Naive thymus-derived CD4-positive, alpha-beta T cell (primary cell): ENCODE results near the gene TLE6. TPM values are rescaled to one million over a fixed set of nuclear protein-coding genes. Genes with fewer than 3 reads are reported as not detected.

ENCODE experiments used
- polyA plus RNA-seq, 2 donors: library from polyadenylated mRNA; unstranded; fragments of 300-500 nt; fragmentation: Illumina TruSeq; gene quantifications; one replicate each; pipeline ENCODE4 v1.2.3, GENCODE V29; 2021
- total RNA-seq, 6 experiments: library from RNA in 5 of 6; stranded (reverse) in 5 of 6; gene quantifications; 1 replicate in 5 of 6; 2 replicates in 1 of 6; pipeline ENCODE4 v1.2.3 and lab custom pipeline; 2021 to 2026

The TLE6 gene
- total and polyA plus RNA-seq, 7 experiments from 2014 or later, result 0.52 to 0.64 (median 0.60) TPM; not detected in 4

Other genes starting within 250 kb of the TLE6 start
- 10 to 100 TPM; 10.1 to 28.5 (median 17.8) TPM for gene SLC39A3, start 237.5 kb upstream of the TLE6 start, total RNA-seq
- 10 to 100 TPM; 40.7 to 42.1 TPM for gene SLC39A3, start 237.5 kb upstream of the TLE6 start, polyA plus RNA-seq
- 10 to 100 TPM; 32.2 to 47.8 (median 37.9) TPM for gene SGTA, start 194.3 kb upstream of the TLE6 start, total RNA-seq
- gene SGTA, start 194.3 kb upstream of the TLE6 start, polyA plus RNA-seq, result 10 to 100 TPM; 25.3 to 40.9 TPM
- 10 to 100 TPM; 26.4 to 98.2 (median 29.7) TPM for gene THOP1, start 192.1 kb upstream of the TLE6 start, total RNA-seq
- gene THOP1, start 192.1 kb upstream of the TLE6 start, polyA plus RNA-seq, result 10 to 100 TPM; 27.6 to 38.4 TPM
- 1 to 10 TPM; 3.7 to 9.2 (median 5.8) TPM for gene ZNF554, start 157.7 kb upstream of the TLE6 start, total RNA-seq
- gene ZNF554, start 157.7 kb upstream of the TLE6 start, polyA plus RNA-seq, result 1 to 10 TPM; 3.6 to 7.1 TPM
- gene ZNF555, start 136.1 kb upstream of the TLE6 start, total RNA-seq, result 1 to 10 TPM; 1.2 to 10.0 (median 2.7) TPM
- gene ZNF555, start 136.1 kb upstream of the TLE6 start, polyA plus RNA-seq, result 1 to 10 TPM; 2.4 to 7.1 TPM
- gene ZNF556, start 110.2 kb upstream of the TLE6 start, total RNA-seq, result not detected
- not detected for gene ZNF556, start 110.2 kb upstream of the TLE6 start, polyA plus RNA-seq
- gene ZNF57, start 76.6 kb upstream of the TLE6 start, total RNA-seq, result 1 to 10 TPM; 1.7 to 5.0 (median 2.2) TPM
- gene ZNF57, start 76.6 kb upstream of the TLE6 start, polyA plus RNA-seq, result 1 to 10 TPM in 1 of 2 donors, under 1 TPM in 1; 0.97 to 4.3 TPM
- 1 to 10 TPM; 2.0 to 5.8 (median 4.3) TPM for gene ZNF77, start 32.6 kb upstream of the TLE6 start, total RNA-seq
- 1 to 10 TPM; 2.6 to 3.3 TPM for gene ZNF77, start 32.6 kb upstream of the TLE6 start, polyA plus RNA-seq
- 10 to 100 TPM in 4 of 5 experiments, 1 to 10 TPM in 1; 1.1 to 33.6 (median 19.9) TPM for gene TLE2, start 51.7 kb downstream of the TLE6 start, total RNA-seq
- 10 to 100 TPM; 10.8 to 13.1 TPM for gene TLE2, start 51.7 kb downstream of the TLE6 start, polyA plus RNA-seq
- gene TLE5, start 84.9 kb downstream of the TLE6 start, total RNA-seq, result 1,000 to 10,000 TPM in 2 of 5 experiments, 100 to 1,000 TPM in 3; 658 to 1,102 (median 755) TPM
- gene TLE5, start 84.9 kb downstream of the TLE6 start, polyA plus RNA-seq, result 100 to 1,000 TPM; 643 to 982 TPM
- 10 to 100 TPM in 1 of 5 experiments, 1 to 10 TPM in 4; 1.2 to 11.2 (median 7.2) TPM for gene GNA11, start 116.8 kb downstream of the TLE6 start, total RNA-seq
- gene GNA11, start 116.8 kb downstream of the TLE6 start, polyA plus RNA-seq, result 1 to 10 TPM in 1 of 2 donors, under 1 TPM in 1; 0.92 to 1.3 TPM
- 100 to 1,000 TPM in 1 of 5 experiments, 10 to 100 TPM in 1, 1 to 10 TPM in 1, under 1 TPM in 2; 0.73 to 131 (median 6.6) TPM for gene GNA15, start 158.5 kb downstream of the TLE6 start, total RNA-seq
- gene GNA15, start 158.5 kb downstream of the TLE6 start, polyA plus RNA-seq, result under 1 TPM in 1 of 2 donors, not detected in 1; 0.09 TPM
- 100 to 1,000 TPM in 3 of 5 experiments, 10 to 100 TPM in 2; 61.0 to 238 (median 181) TPM for gene S1PR4, start 201.2 kb downstream of the TLE6 start, total RNA-seq
- 100 to 1,000 TPM; 332 to 589 TPM for gene S1PR4, start 201.2 kb downstream of the TLE6 start, polyA plus RNA-seq
- gene NCLN, start 208.4 kb downstream of the TLE6 start, total RNA-seq, result 10 to 100 TPM; 45.4 to 64.7 (median 53.7) TPM
- 10 to 100 TPM; 19.9 to 48.1 TPM for gene NCLN, start 208.4 kb downstream of the TLE6 start, polyA plus RNA-seq
- gene CELF5, start 247.1 kb downstream of the TLE6 start, total RNA-seq, result under 1 TPM; 0.16 to 0.27 (median 0.17) TPM
- not detected for gene CELF5, start 247.1 kb downstream of the TLE6 start, polyA plus RNA-seq